GM18519 (cell line): ENCODE data around the gene PSMB11.

Source experiments
- ATAC-seq: cut with Tn5 transposase; IDR thresholded peaks from one replicate; pipeline ENCODE4 v1.9.1; 2021; ENCODE audit warnings: mild to moderate bottlenecking, moderate library complexity; ENCODE audit not compliant: unreplicated experiment, low FRiP score

Gene PSMB11

DNA sequence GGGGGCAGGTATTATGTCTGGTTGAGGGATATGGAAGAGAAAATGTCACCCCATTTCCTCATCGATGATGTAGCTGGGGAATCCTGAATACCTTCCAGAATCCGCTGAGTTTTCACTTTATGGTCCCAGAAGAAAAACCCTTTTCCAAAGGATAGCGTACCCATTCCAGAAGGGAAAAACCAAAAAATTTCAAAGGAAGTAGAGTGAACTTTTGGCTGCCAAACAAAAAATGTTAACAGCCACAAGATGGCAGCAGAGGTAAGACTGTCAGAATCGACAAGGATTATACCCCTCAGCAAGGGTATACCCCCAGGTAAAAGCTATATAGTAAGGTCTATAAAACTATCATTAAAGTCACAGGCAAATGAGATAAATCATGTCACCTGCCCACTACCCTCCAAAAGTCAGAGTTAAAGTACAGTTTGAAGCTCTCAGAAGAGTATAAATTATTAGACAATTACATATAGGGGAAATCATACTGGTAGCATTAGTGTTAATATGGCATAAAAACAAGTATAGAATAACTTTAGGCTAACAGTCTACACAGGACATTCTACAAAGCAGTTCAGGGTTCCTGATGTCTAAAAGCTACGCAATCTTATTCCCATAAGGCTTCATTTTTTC is 34.9 kb downstream of the PSMB11 start:
- no peak for ATAC-seq

DNA sequence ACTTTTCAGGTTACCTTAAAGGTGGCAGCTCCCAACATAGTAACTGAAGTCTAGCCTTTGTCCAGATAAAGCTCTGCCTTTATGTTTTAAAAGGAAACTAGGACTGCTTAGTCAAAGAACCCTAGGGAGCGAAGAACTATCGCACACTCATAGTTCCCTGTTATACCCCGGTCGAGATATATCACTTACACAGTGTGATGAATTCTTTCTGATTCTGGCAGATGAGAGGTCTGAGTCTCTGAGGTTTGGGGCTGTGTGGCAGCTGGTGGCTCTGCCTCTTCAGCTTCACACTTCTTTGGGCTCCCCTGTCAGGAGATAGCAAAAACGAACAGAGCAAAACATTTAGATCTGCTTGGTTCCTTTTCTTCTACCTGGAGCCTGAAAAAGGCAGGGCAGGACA is 36.0 kb downstream of the PSMB11 start:
- no peak for ATAC-seq

DNA sequence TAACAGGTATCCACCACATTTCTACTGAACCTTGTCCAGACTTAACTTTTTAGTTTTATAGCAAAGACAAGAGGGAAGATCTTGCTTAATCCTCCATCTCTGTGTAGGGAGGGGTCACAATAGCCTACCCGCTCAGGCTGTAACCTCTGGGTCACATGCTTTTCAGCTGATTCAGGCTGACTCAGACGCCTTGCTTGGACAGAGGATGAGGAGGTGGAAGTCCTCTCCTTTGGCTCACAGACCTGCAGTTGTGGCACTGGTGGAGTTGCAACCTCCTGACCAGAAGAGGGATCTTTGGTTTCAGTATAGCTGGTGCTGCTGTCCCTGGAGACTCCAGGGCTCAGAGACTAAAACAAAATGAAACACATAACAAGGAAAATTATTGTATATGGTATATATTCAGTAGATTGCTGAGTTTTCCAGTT is 36.7 kb downstream of the PSMB11 start:
- ATAC-seq: no peak

DNA sequence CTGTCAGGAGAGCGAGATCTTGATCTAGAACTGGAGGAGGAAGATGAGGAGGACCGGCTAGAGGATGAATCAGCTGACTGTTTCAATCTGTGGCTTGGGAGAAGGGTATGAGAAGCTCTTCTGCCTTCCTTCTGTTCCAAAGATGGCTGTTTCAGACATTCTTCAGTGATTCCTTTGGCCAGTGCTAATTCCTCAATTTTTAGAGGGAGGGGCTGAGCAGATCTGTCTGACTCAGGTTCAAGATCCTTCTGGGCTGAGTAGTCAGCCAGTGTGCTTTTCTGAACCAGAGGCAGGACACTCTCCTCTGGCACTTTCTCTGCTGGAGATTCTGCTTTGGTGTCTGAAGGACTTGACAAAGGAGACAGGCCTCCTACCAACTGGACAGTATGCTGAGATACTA is 37.7 kb downstream of the PSMB11 start:
- no peak for ATAC-seq

DNA sequence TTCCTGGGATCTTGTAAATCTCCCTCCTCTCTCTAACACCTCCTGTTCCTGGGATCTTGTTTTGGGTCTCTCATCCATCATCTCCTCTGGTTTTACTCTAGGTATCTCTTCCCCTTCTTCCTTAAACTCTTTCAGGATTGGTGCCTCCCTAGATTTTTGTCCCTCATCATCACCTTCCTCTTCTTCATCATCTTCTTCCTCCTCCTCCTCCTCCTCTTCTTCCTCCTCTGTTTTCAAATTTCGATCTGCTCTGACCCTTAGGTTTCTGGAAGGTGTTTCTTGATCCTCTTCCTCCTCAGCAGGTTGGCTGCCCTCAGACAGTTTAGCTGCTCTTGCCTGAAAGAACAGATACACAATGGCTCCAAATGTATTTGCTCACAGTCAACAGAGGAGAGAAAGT is 38.5 kb downstream of the PSMB11 start:
- ATAC-seq: no peak

DNA sequence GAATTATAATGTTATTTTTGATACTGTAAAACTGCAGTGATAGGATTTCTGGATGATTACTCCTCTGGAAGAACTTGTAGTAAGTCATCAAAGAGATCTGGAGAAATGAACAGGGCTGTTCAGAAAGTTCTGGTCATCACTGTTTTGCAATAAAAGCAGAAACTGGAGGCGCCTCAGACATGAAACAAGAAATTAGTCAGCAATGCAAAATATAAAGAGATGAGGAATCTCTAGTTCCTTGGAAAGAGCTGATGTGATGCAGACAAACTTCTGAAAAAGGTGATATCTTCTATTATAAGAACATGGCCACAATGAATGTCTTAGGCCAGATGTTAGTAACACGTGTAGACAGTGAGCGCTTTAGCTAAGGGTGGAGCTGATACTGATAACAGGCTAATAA is 43.4 kb downstream of the PSMB11 start:
- no peak for ATAC-seq

DNA sequence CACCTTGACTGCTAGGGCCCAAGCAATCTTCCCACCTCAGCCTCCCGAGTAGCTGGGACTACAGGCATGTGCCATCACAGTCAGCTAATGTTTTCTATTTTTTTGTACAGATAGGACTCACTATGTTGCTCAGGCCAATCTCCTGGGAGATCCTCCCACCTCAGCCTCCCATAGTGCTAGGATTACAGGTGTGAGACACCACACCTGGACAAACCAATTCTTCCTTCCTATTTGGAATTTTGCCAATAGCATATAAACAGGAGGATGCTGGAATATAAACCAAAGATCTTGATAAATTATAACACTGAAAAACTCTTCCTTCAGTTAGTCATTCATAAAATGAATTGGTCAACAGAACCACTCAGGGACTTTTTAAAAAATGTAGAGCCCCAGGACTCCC is 44.6 kb downstream of the PSMB11 start:
- no peak for ATAC-seq

DNA sequence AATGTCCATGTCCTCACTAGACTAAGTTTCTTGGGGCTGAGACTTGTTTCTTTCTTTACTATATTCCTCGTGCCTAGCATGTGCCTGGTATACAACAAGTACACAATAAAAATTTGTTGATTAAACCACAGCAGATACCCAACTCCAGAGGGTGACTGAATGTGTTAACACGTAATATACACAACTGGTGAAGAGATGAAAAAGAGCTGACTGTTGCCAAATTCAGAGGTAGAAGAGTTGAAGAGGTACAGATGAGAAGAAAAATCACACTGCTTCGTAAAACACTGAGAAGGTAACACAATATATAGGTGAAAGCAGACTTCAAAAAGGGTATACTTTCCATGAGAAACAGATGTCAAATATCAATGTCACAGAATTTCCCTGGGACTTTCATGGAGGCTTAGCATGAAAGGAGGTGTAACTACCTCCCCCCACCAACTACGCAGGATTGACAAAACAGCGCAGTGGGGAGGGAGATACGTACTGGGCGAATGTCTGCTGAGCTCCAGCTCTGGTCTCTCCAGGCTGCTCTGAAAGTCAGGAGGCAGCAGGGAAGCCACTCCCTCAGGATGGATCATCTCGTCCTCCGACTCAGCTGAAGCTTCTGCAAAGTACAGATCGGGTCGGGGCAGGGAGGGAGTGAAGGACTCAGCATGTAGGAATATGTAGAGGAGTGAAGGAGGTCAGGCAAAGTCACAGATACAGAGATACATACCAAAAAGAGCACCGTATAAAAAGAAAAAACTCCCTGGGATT is 47.7 kb downstream of the PSMB11 start:
- ATAC-seq: no peak

DNA sequence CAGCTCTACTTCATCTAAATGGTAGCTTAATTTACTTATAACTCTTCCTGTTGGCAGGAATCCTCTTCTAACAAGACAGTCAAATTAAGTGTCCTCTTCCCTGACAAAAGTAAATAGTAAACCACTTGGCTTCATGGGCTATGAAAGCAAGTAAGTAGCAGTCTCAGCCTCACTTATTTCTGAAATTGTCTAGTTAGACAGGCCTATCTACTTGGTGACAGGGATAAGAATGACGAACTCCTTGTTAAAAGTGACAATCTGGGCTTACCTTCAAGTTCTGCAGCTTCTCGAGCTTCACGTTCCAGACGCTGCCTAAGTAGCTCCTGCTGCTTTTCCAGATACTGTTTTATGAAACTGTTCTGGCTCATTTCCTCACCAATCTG is 48.2 kb downstream of the PSMB11 start:
- ATAC-seq: no peak

DNA sequence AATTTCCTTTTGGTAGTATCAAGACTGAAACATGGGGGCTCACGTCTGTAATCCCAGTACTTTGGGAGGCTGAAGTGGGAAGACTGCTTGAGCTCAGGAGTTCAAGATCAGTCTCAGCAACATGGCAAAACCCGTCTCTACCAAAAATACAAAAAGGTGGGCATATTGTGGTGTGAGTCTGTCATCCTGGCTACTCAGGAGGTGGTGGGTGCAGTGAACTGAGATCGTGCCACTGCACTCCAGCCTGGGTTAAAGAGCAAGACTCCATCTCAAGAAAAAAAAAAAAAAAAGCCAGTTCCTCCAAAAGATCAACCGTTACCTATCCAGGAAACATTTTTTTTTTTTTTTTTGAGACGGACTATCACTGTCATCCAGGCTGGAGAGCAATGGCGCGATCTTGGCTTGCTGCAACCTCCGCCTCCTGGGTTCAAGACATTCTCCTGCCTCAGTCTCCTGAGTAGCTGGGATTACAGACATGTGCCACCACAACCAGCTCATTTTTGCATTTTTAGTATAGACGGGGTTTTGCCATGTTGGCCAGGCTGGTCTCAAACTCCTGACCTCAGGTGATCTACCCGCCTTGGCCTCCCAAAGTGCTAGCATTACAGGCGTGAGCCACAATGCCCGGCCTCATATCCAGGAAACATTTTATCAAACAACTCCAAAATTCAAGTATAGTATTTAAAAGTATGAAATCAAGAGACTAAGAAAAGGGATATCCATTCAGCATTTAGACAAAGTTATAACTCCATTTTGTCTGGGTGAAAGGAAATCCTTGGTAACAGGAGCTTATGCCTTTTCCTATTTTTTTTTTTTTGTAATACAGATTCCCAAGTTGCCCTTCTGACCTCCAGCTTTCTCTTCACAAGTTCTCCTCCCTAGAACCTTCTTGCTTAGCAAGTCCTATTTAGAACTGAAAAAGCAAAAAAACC is 49.5 kb downstream of the PSMB11 start:
- no peak for ATAC-seq

DNA sequence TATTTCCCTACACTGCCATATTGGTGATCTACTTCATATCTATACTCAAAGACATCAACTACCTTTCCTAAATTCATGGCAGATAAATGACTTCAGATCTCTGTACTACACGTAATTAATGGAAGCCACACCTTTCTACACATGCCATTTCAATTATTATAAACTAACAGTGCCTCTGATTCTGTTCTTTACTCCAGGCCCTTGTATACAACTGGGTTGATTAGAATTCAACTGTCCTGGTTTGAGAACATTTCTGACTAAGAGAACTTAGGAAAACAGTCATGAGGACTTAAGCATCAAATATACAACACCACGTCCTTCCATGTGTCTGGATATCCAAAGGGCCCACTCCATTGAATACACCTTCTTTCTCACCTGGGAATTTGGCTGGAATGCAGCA is 51.1 kb downstream of the PSMB11 start:
- ATAC-seq: no peak

DNA sequence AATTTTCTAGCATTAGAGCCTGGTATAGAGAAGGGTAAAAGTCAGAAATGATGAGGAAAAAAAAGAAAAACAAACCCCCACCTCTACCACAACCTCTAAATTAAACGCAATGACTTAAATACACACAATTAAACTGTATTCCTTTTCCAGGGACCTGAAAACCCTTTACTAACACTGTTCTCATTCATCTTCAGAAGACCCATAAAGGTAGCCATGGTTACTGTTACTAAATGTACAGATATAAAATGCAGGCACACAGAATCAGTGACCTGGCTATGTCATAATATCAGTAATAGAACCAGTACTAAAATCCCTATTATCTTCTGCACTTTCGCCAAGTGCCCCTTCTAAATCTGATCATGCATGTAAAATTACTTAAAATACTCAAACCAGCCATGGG is 51.5 kb downstream of the PSMB11 start:
- no peak for ATAC-seq
